HepG2 (cell line): Measurements from ENCODE around the gene SNAPC4. TPM values are rescaled to one million over a fixed set of nuclear protein-coding genes. Genes with fewer than 3 reads are reported as not detected.

ENCODE experiments used
- BATF2 ChIP-seq: sonication (generic); formaldehyde crosslinking; IDR thresholded peaks from 2 replicates; pipeline ENCODE4 v1.8.0; 2022; ENCODE audit warnings: mild to moderate bottlenecking, missing genetic modification reagents, moderate library complexity
- CEBPB ChIP-seq: IDR thresholded peaks from 2 replicates; pipeline ENCODE4 v1.6.1; 2011; ENCODE audit warnings: low read depth, low read length, improper control_type of control experiment, borderline replicate concordance
- CREB1 ChIP-seq, 2 experiments: fragments of 450-650 bp in 1 of 2; IDR thresholded peaks; 2 replicates each; pipeline ENCODE4 v1.6.1; 2016 to 2017; ENCODE audit warnings: control low read depth in 1 of 2, mild to moderate bottlenecking in 1 of 2, missing compliant biosample characterization in 1 of 2, missing genetic modification characterization in 1 of 2
- FOXO4 ChIP-seq: sonication (generic); formaldehyde crosslinking; conservative IDR thresholded peaks from 2 replicates; pipeline ENCODE4 v1.8.1; 2023; ENCODE audit warnings: missing genetic modification reagents
- MATR3 ChIP-seq: sonication (generic); formaldehyde crosslinking; IDR thresholded peaks from 2 replicates; pipeline ENCODE4 v1.4.0; 2020; ENCODE audit warnings: missing genetic modification reagents
- MLXIP ChIP-seq: sonication (generic); formaldehyde crosslinking; IDR thresholded peaks from 2 replicates; pipeline ENCODE4 v1.9.0; 2021; ENCODE audit warnings: missing genetic modification reagents, borderline replicate concordance
- RCOR2 ChIP-seq: IDR thresholded peaks from 2 replicates; pipeline ENCODE4 v1.6.1; 2016; ENCODE audit warnings: missing biosample characterization, missing genetic modification reagents
- ZNF761 ChIP-seq: sonication (generic); formaldehyde crosslinking; conservative IDR thresholded peaks from 2 replicates; pipeline ENCODE4 v1.4.0; 2020; ENCODE audit warnings: mild to moderate bottlenecking, missing genetic modification reagents
- polyA plus RNA-seq, 8 experiments: library from polyadenylated mRNA; depleted of rRNA in 3 of 8; stranded (reverse) in 7 of 8; unstranded in 1 of 8; fragments of >200 nt; fragmentation: Illumina TruSeq in 4 of 8; extraction: Trizol in 4 of 8; gene quantifications; 2 replicates each; pipeline versions ENCODE4 v1.2.1 to v1.2.3, GENCODE V29; 2011 to 2016; ENCODE audit warnings: low read depth in 4 of 8, missing spikeins in 1 of 8, mixed read lengths in 1 of 8; ENCODE audit not compliant: insufficient read depth in 1 of 8
- total RNA-seq, 5 experiments: library from RNA; depleted of rRNA; stranded (reverse); fragments of >200 nt; fragmentation: Illumina TruSeq; extraction: Trizol; gene quantifications; 2 replicates each; pipeline ENCODE4 v1.2.3, GENCODE V29; 2016; ENCODE audit warnings: low read depth in 1 of 5
- TF ChIP-seq, protein P1 (sequence below): IDR thresholded peaks from 2 replicates; pipeline ENCODE4 v1.6.1; 2012; ENCODE audit warnings: inconsistent platforms
- TF ChIP-seq, protein P2 (sequence below): sonication (generic); formaldehyde crosslinking; IDR thresholded peaks from 2 replicates; pipeline ENCODE4 v1.8.1; 2023; ENCODE audit warnings: mild to moderate bottlenecking, inconsistent platforms, moderate library complexity, missing genetic modification reagents, borderline replicate concordance
- TF ChIP-seq, protein P3 (sequence below): sonication (generic); formaldehyde crosslinking; IDR thresholded peaks from 2 replicates; pipeline ENCODE4 v1.8.0; 2022; ENCODE audit warnings: mild to moderate bottlenecking, missing genetic modification reagents; ENCODE audit not compliant: insufficient replicate concordance
- TF ChIP-seq, protein P4 (sequence below): IDR thresholded peaks from 2 replicates; pipeline ENCODE4 v1.6.1; 2012; ENCODE audit warnings: low read depth, low read length, improper control_type of control experiment

SNAPC4 gene
- total and polyA plus RNA-seq, 2 of the 13 experiments (the other 11 are each of a cell fraction or from before 2014, with no cell fraction given), result 2.0 to 6.0 TPM

GRCh38 chr9:136354592-136355085, 45.3 kb downstream of the SNAPC4 start (continued):
- TF ChIP-seq, protein P1, sequence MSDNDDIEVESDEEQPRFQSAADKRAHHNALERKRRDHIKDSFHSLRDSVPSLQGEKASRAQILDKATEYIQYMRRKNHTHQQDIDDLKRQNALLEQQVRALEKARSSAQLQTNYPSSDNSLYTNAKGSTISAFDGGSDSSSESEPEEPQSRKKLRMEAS, result no peak
- TF ChIP-seq MLXIP (CRISPR knock-in tag), result no peak
- no peak for TF ChIP-seq RCOR2 (CRISPR knock-in tag)
- TF ChIP-seq, protein P2, sequence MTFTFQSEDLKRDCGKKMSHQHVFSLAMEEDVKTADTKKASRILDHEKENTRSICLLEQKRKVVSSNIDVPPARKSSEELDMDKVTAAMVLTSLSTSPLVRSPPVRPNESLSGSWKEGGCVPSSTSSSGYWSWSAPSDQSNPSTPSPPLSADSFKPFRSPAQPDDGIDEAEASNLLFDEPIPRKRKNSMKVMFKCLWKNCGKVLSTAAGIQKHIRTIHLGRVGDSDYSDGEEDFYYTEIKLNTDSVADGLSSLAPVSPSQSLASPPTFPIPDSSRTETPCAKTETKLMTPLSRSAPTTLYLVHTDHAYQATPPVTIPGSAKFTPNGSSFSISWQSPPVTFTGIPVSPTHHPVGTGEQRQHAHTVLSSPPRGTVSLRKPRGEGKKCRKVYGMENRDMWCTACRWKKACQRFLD (CRISPR knock-in tag), result no peak
- no peak for TF ChIP-seq BATF2 (CRISPR knock-in tag)
- TF ChIP-seq MATR3 (CRISPR knock-in tag), result no peak
- TF ChIP-seq ZNF761 (CRISPR knock-in tag), result no peak
- no peak for TF ChIP-seq FOXO4 (CRISPR knock-in tag)
- no peak for TF ChIP-seq CREB1 (IDR thresholded peaks at IDR 0.05)
- TF ChIP-seq CREB1 (CRISPR knock-in tag; IDR thresholded peaks at IDR 0.05), result no peak
- no peak for TF ChIP-seq CEBPB
- TF ChIP-seq, protein P3, sequence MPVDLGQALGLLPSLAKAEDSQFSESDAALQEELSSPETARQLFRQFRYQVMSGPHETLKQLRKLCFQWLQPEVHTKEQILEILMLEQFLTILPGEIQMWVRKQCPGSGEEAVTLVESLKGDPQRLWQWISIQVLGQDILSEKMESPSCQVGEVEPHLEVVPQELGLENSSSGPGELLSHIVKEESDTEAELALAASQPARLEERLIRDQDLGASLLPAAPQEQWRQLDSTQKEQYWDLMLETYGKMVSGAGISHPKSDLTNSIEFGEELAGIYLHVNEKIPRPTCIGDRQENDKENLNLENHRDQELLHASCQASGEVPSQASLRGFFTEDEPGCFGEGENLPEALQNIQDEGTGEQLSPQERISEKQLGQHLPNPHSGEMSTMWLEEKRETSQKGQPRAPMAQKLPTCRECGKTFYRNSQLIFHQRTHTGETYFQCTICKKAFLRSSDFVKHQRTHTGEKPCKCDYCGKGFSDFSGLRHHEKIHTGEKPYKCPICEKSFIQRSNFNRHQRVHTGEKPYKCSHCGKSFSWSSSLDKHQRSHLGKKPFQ (CRISPR knock-in tag), result no peak
- TF ChIP-seq, protein P4, sequence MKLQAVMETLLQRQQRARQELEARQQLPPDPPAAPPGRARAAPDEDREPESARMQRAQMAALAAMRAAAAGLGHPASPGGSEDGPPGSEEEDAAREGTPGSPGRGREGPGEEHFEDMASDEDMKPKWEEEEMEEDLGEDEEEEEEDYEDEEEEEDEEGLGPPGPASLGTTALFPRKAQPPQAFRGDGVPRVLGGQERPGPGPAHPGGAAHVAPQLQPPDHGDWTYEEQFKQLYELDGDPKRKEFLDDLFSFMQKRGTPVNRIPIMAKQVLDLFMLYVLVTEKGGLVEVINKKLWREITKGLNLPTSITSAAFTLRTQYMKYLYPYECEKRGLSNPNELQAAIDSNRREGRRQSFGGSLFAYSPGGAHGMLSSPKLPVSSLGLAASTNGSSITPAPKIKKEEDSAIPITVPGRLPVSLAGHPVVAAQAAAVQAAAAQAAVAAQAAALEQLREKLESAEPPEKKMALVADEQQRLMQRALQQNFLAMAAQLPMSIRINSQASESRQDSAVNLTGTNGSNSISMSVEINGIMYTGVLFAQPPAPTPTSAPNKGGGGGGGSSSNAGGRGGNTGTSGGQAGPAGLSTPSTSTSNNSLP, result no peak
